ENCODE measurements around the gene CAMK2B. TPM values are rescaled to one million over a fixed set of nuclear protein-coding genes. Genes with fewer than 3 reads are reported as not detected.

CAMK2B gene
- total RNA-seq, 2 experiments from 2014 or later = 0.17 to 0.40 TPM

DNA sequence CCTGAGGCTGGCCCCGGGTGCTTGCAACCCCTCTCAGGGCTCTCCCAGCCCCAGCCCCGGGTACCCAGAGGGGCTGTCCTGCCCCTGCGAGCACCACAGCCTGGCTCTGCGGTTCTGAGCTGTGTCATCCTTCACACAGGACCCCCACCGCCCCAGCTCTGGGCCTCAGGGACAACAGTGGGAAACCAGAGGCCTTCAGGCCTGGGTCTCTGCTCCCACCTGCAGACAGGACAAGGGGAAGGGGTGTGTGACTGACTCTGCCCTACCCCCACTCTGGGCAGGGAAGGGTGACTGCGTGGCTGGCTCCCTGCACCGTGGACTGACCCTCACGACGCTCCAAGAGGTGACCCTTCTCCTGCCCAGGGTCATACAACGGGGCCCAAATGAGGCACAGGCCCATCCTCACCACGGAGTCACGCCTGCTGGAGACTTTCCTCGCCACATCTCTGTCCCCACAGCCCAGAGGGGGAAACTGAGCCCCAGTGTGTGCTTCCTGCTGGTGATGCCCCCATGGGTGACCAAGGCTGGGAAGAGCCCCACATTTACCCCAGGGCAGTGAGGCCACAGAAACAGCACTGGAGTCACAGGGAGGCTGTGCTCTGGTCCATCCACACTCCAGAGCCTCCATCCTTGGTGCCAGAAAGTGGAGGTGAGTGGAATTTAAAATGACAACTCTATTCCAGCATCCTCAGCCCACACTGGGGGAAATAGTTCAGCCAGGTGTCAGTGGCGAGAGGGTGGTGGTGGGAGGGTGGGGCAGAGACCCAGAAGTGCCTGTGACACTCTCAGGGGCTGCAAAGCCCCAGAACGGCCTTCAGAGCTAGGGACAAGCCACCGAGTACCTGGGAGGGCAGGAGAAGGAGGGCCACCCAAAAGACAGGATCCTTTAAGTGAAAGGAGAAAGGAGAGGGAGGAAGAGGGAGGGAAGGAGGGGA, 13.6 kb downstream of the CAMK2B start:
- ChIA-PET POLR2A (no interaction called here), CTCF (no interaction called here)

- CTCF ChIA-PET = no interaction called here
- POLR2A ChIA-PET = no interaction called here
Measured at GRCh38 chr7:44310221-44310848, 15.1 kb downstream of the CAMK2B start.

GRCh38 chr7:44309271-44310091, 15.9 kb downstream of the CAMK2B start:
- CTCF ChIA-PET = no interaction called here
- POLR2A ChIA-PET = no interaction called here

DNA sequence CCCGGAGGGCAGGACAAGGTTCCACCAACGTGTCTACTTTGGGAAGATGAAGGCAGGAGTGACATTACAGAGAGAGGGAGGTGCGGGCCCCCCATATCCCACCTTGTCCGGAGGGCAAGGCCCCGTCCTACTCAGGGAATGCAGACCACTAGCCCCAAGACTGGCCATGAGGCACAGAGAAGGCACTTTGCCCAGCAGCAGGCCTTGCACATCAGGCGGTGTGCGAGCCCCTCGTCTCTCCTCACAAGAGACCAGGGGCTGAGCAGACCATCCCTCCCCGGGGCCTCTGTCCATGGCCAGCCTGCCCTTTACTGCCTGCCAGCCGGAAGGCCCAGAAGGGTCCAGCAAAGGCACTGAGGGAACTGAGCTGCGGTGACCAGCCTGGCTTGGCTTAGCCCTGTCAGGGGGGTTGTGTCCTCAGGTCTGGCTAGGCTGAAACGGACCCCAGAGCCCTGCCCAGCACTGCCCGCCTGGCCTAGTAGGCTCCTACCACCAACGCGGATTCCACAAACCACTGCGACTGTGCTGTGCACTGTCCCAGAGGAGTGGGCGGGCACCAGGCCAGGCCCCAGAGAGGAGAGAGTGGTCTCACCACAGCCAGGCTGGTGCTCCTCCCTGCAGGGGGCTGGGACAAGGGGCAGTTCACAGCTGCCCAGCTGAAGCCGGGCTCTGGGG, 16.7 kb downstream of the CAMK2B start:
- ChIA-PET POLR2A (no interaction called here), CTCF (interaction anchor here (1.0 to 1.3 kb wide), 2 partner anchors 10 to 68 kb away, joined by 4 to 5 read pairs; no protein-coding TSS in a partner anchor)

- CTCF ChIA-PET = interaction anchor here (0.8 to 1.3 kb wide), 3 partner anchors 11 to 169 kb away, joined by 3 to 5 read pairs (median 4); no protein-coding TSS in a partner anchor
- POLR2A ChIA-PET = no interaction called here
Measured at GRCh38 chr7:44307905-44308595, 17.3 kb downstream of the CAMK2B start.

- ChIA-PET CTCF (interaction anchor here (0.8 to 1.3 kb wide), 2 partner anchors 67 to 169 kb away, joined by 3 to 5 read pairs; no protein-coding TSS in a partner anchor), POLR2A (no interaction called here)
Measured at GRCh38 chr7:44307301-44307900, 18.0 kb downstream of the CAMK2B start.

DNA sequence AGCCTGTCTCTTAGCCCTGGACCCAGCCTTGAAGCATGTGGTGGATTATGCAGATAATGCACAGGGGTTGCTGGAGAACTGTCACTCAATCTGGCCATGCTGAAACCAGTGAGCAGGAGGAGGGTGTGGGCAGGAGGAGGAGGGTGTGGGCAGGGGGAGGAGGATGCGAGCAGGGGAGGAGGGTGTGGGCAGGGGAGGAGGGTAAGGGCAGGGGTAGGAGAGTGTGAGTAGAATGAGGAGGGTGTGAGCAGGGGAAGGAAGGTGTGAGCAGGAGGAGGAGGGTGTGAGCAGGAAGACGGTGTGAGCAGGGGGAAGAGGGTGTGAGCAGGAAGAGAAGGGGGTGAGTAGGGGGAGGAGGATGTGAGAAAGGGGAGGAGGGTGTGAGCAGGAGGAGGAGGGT, 18.8 kb downstream of the CAMK2B start:
- ChIA-PET CTCF (no interaction called here), POLR2A (no interaction called here)

- ChIA-PET POLR2A (no interaction called here), CTCF (no interaction called here)
Measured at GRCh38 chr7:44305564-44306507, 19.6 kb downstream of the CAMK2B start.

GRCh38 chr7:44294325-44295069, 30.9 kb downstream of the CAMK2B start:
- CTCF ChIA-PET = interaction anchor here (1.5 kb wide), 1 partner anchor 36 kb away, joined by 3 read pairs; no protein-coding TSS in a partner anchor
- POLR2A ChIA-PET = no interaction called here

GRCh38 chr7:44293561-44294324, 31.7 kb downstream of the CAMK2B start:
- ChIA-PET POLR2A (no interaction called here), CTCF (no interaction called here)

- ChIA-PET CTCF (interaction anchor here (0.6 kb wide), 2 partner anchors 240 to 383 kb away, joined by 3 read pairs; no protein-coding TSS in a partner anchor), POLR2A (no interaction called here)
Measured at GRCh38 chr7:44292876-44293560, 32.4 kb downstream of the CAMK2B start.

DNA sequence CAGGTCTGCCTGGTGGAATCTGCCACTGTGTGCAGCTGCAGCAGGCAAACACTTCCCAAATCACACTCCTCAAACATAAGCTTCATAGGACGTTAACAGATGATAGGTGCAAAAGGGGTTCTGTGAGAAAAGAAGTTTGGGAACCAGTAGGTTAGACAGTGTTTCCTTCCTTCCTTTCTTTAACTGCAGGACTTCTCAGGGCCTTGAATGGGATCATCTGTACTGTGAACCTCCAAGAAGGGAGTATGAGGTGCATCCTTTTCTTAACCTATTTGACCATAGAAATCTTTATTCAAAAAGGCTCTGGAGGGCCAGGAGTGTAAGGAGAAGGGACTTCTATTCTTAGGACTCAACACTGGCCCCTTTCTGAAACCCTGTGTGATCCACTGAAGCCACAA, 33.0 kb downstream of the CAMK2B start:
- ChIA-PET CTCF (interaction anchor here (0.6 kb wide), 2 partner anchors 239 to 382 kb away, joined by 3 read pairs; no protein-coding TSS in a partner anchor), POLR2A (no interaction called here)

GRCh38 chr7:44291733-44292419, 33.5 kb downstream of the CAMK2B start:
- CTCF ChIA-PET = interaction anchor here (0.6 kb wide), 2 partner anchors 239 to 382 kb away, joined by 3 read pairs; no protein-coding TSS in a partner anchor
- POLR2A ChIA-PET = no interaction called here

- ChIA-PET CTCF (no interaction called here), POLR2A (no interaction called here)
Measured at GRCh38 chr7:44291066-44291732, 34.2 kb downstream of the CAMK2B start.
